SH-SY5Y (cell line): Measurements from ENCODE around the gene AANAT.

Experiments
- GATA2 ChIP-seq: IDR thresholded peaks from 2 replicates; pipeline ENCODE4 v1.6.1; 2011; ENCODE audit warnings: mild to moderate bottlenecking, low read depth, low read length
- GATA3 ChIP-seq: IDR thresholded peaks from 2 replicates; pipeline ENCODE4 v1.6.1; 2011; ENCODE audit warnings: low read depth, mild to moderate bottlenecking, low read length, moderate library complexity

The AANAT gene

DNA sequence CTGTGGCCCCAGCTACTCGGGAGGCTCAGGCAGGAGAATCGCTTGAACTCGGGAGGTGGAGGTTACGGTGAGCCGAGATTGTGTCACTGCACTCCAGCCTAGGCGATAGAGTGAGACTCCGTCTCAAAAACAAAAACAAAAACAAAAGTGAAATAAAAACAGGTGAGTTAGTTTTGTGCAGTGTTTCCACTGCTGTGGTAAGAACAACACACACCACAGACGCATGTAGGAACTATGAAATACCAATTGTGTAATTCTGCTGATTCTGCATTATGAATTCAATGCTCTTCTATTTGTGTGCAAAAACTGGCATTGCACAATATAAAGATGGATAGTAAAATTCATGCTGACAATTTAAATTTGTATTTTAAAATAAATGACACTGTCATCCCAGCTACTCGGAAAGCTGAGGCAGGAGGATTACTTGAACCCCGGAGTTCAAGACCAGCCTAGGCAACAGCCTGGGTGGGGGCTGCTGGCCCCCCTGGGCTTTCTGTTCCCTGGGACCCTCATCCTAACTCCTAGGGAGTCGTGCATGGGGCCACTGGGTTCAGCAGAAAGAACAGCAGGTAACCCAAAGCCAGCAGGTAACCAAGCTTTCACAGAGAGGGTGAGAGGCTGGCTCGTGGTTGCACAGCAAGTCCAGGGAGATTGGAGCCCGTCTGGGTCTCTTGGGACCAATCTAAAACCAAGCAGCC lies 44.4 kb downstream of the AANAT start:
- TF ChIP-seq GATA3, result no peak
- TF ChIP-seq GATA2, result no peak

DNA sequence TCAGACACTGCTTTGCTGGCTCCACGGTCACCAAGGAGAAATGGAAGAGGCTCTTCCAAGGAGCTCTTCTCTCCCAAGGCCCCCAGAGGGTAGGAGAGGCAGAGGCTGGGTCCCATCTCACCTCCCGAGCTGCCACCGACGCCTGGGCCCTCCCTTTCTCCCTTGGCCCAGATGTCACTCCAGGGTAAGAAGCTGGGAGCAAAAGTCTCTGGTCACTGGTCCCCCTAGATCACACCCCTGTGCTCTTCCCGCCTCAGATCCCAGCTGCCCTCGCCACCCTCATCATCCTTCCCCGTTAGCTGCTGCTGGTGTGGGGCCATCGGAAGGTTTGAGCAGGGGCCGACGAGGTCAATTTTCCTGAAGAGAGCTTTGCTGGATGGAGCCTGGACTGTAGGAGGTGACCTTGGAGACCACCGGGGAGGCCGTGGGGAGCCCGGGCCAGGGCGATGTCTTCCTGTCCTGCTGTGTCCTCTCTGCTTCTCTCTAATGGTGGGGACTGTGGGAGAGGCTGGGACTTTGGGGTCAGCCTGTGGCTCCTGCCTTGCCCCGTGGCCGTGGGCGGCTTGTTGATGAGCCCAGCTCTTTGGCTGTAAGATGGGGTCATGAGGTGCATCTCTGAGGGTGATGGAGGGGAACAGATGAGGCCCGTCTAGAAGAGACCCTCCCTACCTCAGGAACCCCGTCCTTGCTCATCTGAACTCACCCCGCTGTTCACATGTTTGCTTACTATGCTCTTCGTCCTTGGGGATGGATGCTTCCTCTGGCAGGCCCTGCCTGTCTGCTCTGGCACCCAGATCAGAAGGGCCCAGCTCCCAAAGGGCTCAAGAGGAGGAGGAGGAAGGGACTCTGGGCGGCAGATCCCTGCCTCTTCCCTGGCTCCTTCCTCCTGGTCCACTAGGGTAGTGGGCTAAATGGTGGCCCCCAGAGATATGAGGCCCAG lies 45.2 kb downstream of the AANAT start:
- no peak for TF ChIP-seq GATA3
- TF ChIP-seq GATA2, result no peak

GRCh38 chr17:76513306-76513692 lies 45.9 kb downstream of the AANAT start:
- TF ChIP-seq GATA2 (no peak), GATA3 (no peak)

DNA sequence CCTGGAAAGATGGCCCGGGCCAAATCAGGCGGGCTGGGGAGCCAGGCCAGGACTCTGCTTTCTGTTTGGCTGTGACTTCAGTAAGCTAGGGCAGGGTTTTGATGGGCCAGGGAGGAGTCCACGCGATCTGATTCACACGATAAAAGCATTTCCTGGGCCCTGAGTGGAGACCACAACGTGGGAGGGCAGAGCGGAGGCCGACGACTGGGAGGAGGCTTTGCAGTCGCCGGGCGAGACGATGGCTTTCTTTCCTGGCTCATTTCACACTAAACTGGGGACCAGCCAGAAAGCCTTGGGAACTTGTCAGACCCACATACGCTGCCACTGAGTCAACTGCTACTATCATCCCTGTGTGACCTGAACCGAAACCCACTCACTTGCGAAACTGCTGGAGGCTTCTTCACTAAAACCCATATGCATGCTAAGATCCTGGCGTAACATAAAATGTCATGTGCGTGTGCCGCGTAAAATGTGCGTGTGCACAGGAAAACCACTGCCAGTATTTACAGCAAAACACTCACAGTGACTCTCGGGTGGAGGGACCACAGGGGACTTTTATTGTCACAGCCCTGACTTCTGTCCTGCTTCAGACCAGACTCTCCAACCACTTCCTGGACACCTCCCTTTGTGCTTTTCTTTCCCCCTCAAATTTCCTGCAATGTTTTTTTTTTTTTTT lies 48.0 kb downstream of the AANAT start:
- TF ChIP-seq GATA3 (no peak), GATA2 (no peak)

GRCh38 chr17:76517638-76518038 lies 50.2 kb downstream of the AANAT start:
- TF ChIP-seq GATA2 (no peak), GATA3 (no peak)

- TF ChIP-seq GATA3 (no peak), GATA2 (no peak)
Measured at GRCh38 chr17:76519048-76519966, 51.9 kb downstream of the AANAT start.
